Raji (cell line): ENCODE results near the gene WBP2.

Experiments
- POLR2A ChIP-seq: IDR thresholded peaks from 2 replicates; pipeline ENCODE4 v1.6.1; 2011; ENCODE audit warnings: low read depth, low read length, control low read depth; ENCODE audit not compliant: insufficient read depth

The WBP2 gene

GRCh38 chr17:75827308-75828075, 27.6 kb downstream of the WBP2 start:
- TF ChIP-seq POLR2A, result no peak

- no peak for TF ChIP-seq POLR2A
Measured at GRCh38 chr17:75826561-75827307, 28.4 kb downstream of the WBP2 start.

- no peak for TF ChIP-seq POLR2A
Measured at GRCh38 chr17:75825748-75826370, 29.3 kb downstream of the WBP2 start.

GRCh38 chr17:75825149-75825552, 30.0 kb downstream of the WBP2 start:
- no peak for TF ChIP-seq POLR2A

- TF ChIP-seq POLR2A, result no peak
Measured at GRCh38 chr17:75824666-75825065, 30.5 kb downstream of the WBP2 start.

GRCh38 chr17:75824050-75824552, 31.0 kb downstream of the WBP2 start:
- TF ChIP-seq POLR2A, result no peak

- TF ChIP-seq POLR2A, result no peak
Measured at GRCh38 chr17:75823257-75824041, 31.7 kb downstream of the WBP2 start.

GRCh38 chr17:75822800-75823166, 32.4 kb downstream of the WBP2 start:
- TF ChIP-seq POLR2A, result no peak

- TF ChIP-seq POLR2A, result no peak
Measured at GRCh38 chr17:75822119-75822799, 32.9 kb downstream of the WBP2 start.

GRCh38 chr17:75821552-75821951, 33.6 kb downstream of the WBP2 start:
- TF ChIP-seq POLR2A, result no peak

GRCh38 chr17:75820094-75821080, 34.7 kb downstream of the WBP2 start:
- no peak for TF ChIP-seq POLR2A

- no peak for TF ChIP-seq POLR2A
Measured at GRCh38 chr17:75819678-75820077, 35.5 kb downstream of the WBP2 start.

GRCh38 chr17:75819116-75819515, 36.0 kb downstream of the WBP2 start:
- no peak for TF ChIP-seq POLR2A

- no peak for TF ChIP-seq POLR2A
Measured at GRCh38 chr17:75818326-75818885, 36.7 kb downstream of the WBP2 start.
